GM12865 (cell line): ENCODE results near the gene SYTL3.

ENCODE experiments used
- DNase-seq: peaks from one replicate; pipeline ENCODE4 v3.0.0; 2010; ENCODE audit warnings: low read depth
- H3K4me3 ChIP-seq: 2 replicates; pipeline ENCODE4 v1.5.1; 2011; ENCODE audit warnings: mild to moderate bottlenecking, low read depth, low read length, control low read depth
- TF ChIP-seq, protein P1 (sequence below): IDR thresholded peaks from 2 replicates; pipeline ENCODE4 v1.5.1; 2011; ENCODE audit warnings: low read length, control low read depth, low read depth, inconsistent platforms; ENCODE audit not compliant: insufficient read depth; ENCODE audit errors: missing control alignments

The SYTL3 gene

GRCh38 chr6:158680015-158680414 lies 30.2 kb downstream of the SYTL3 start:
- no peak for DNase-seq
- TF ChIP-seq, protein P1, sequence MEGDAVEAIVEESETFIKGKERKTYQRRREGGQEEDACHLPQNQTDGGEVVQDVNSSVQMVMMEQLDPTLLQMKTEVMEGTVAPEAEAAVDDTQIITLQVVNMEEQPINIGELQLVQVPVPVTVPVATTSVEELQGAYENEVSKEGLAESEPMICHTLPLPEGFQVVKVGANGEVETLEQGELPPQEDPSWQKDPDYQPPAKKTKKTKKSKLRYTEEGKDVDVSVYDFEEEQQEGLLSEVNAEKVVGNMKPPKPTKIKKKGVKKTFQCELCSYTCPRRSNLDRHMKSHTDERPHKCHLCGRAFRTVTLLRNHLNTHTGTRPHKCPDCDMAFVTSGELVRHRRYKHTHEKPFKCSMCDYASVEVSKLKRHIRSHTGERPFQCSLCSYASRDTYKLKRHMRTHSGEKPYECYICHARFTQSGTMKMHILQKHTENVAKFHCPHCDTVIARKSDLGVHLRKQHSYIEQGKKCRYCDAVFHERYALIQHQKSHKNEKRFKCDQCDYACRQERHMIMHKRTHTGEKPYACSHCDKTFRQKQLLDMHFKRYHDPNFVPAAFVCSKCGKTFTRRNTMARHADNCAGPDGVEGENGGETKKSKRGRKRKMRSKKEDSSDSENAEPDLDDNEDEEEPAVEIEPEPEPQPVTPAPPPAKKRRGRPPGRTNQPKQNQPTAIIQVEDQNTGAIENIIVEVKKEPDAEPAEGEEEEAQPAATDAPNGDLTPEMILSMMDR, result no peak
- no peak overlapping the region for H3K4me3 ChIP-seq

GRCh38 chr6:158680481-158680880 lies 30.6 kb downstream of the SYTL3 start:
- no peak for DNase-seq

GRCh38 chr6:158684311-158684710 lies 34.5 kb downstream of the SYTL3 start:
- no peak for DNase-seq
- no peak overlapping the region for H3K4me3 ChIP-seq
- TF ChIP-seq, protein P1, result no peak

More at GRCh38 chr6:158680481-158680880, 30.6 kb downstream of the SYTL3 start:
- no peak overlapping the region for H3K4me3 ChIP-seq
- TF ChIP-seq, protein P1, result no peak

GRCh38 chr6:158684745-158685324 lies 35.0 kb downstream of the SYTL3 start:
- no peak for DNase-seq

GRCh38 chr6:158686311-158686710 lies 36.5 kb downstream of the SYTL3 start:
- DNase-seq, result no peak
- TF ChIP-seq, protein P1, result no peak
- no peak overlapping the region for H3K4me3 ChIP-seq

More at GRCh38 chr6:158684745-158685324, 35.0 kb downstream of the SYTL3 start:
- no peak overlapping the region for H3K4me3 ChIP-seq
- TF ChIP-seq, protein P1, result no peak

- TF ChIP-seq, protein P1, result no peak
- H3K4me3 ChIP-seq, result no peak overlapping the region
- DNase-seq, result peak; percentile 55
Measured at GRCh38 chr6:158686791-158687381, 37.0 kb downstream of the SYTL3 start.

DNA sequence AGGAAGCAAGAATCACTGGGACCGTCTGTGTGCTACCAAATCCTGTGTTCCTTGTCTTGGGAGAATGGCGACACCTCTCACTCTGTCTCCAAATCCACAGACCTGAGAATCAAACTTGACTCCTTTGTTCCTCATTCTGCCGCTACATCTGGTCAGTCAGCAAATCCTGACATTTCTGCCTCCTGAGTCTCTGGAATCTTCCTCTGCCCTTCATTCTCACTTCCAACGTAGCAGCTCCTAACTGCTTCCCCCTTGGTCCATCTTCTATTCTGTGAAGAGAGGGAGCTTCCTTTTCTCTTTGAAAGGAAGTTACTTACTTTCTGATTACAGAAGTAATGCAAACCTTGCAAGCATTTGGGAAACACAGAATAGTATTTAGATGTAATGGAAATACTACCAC lies 37.7 kb downstream of the SYTL3 start:
- TF ChIP-seq, protein P1, result no peak

More for the DNA sequence above, 37.7 kb downstream of the SYTL3 start:
- no peak overlapping the region for H3K4me3 ChIP-seq
- no peak for DNase-seq
